AG04450 (cell line): ENCODE data around the gene ZNF365. TPM values are rescaled to one million over a fixed set of nuclear protein-coding genes. Genes with fewer than 3 reads are reported as not detected.
A peak's percentile ranks its signal among the peaks of the same experiment; 100 is the strongest.
"Not testable (repeated sequence)": the region's sequence is repeated elsewhere in the genome, so short reads cannot be mapped to it uniquely, and the experiment has no call there.

Experiments
- CTCF ChIA-PET: fragments of 300-600, 350-600 bp; formaldehyde crosslinking; extraction: SDS; loops from one replicate; lab custom pipeline; 2022; ENCODE audit warnings: antibody characterized with exemption, inconsistent platforms; lab: Charles Lee
- POLR2A ChIA-PET: fragments of 350-600 bp; formaldehyde crosslinking; extraction: SDS; loops from one replicate; lab custom pipeline; 2021; ENCODE audit warnings: antibody characterized with exemption, inconsistent platforms; lab: Yijun Ruan, JAX
- DNase-seq: peaks from one replicate; pipeline ENCODE4 v3.0.0-alpha.2; 2011; ENCODE audit warnings: low read depth, low spot score
- H3K27ac ChIP-seq: one replicate; pipeline ENCODE4 v1.5.1; 2012; ENCODE audit warnings: low read depth, low read length, control low read depth
- H3K27me3 ChIP-seq: one replicate; pipeline ENCODE4 v1.6.0; 2012; ENCODE audit warnings: low read length; ENCODE audit not compliant: control insufficient read depth, insufficient read depth
- H3K4me3 ChIP-seq: 2 replicates; pipeline ENCODE4 v1.5.1; 2011; ENCODE audit warnings: mild to moderate bottlenecking, low read depth, low read length, control low read depth
- H3K9me3 ChIP-seq: 2 replicates; pipeline ENCODE4 v1.5.1; 2012; ENCODE audit warnings: low read length; ENCODE audit not compliant: control insufficient read depth, insufficient read depth
- CTCF ChIP-seq: IDR thresholded peaks from 2 replicates; pipeline ENCODE4 v1.5.1; 2011; ENCODE audit warnings: low read depth, low read length, control low read depth, inconsistent platforms
- polyA plus RNA-seq: library from polyadenylated mRNA; depleted of rRNA; stranded (reverse); fragments of >200 nt; gene quantifications from 2 replicates; pipeline ENCODE4 v1.2.3, GENCODE V29; 2011

ZNF365 gene
- polyA plus RNA-seq, 1 experiment = 3.9 TPM

DNA sequence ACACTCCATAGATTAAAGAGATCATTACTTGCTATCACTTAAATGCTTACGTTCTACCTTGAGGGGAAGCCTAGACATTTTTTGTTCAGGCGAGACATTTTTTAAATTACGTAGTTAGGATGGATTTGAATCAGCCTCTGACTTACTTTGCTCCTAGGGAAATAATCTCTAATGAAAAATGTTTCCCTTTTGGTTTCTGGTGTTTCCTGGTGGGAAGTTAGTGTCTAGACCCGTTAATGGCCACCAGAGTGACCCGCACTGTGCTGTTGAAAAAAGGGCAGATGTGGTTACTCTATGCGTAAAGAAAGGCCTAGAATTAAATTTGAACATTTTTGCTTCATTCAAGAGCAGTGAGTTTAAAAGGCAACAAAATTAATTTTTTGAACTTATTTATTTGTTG lies 3.8 kb downstream of the ZNF365 start:
- CTCF ChIA-PET = no interaction called here
- Histone ChIP-seq H3K9me3 (no peaks in the 10 kb centered on the region), H3K27ac (no peak overlapping the region), H3K4me3 (no peak overlapping the region), H3K27me3 (no peaks in the 10 kb centered on the region)
- no peak for TF ChIP-seq CTCF
- no peak for DNase-seq
- POLR2A ChIA-PET = no interaction called here

DNA sequence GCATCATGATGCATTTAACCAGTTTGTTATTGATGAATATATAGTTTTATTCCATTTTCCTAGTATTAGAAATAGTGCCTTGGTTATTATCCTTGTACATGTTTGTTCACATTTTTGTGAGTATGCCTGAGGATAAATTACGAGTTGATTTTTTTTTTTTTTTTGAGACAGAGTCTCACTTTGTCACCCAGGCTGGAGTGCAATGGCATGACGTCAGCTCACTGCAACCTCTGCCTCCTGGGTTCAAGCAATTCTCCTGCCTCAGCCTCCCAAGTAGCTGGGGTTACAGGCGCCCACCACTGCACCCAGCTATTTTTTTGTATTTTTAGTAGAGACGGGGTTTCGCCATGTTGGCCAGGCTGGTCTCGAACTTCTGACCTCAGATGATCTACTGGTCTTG lies 4.7 kb downstream of the ZNF365 start:
- H3K9me3 ChIP-seq, CTCF ChIA-PET, POLR2A ChIA-PET, DNase-seq, H3K27ac ChIP-seq, H3K27me3 ChIP-seq, H3K4me3 ChIP-seq: not testable (repeated sequence)

DNA sequence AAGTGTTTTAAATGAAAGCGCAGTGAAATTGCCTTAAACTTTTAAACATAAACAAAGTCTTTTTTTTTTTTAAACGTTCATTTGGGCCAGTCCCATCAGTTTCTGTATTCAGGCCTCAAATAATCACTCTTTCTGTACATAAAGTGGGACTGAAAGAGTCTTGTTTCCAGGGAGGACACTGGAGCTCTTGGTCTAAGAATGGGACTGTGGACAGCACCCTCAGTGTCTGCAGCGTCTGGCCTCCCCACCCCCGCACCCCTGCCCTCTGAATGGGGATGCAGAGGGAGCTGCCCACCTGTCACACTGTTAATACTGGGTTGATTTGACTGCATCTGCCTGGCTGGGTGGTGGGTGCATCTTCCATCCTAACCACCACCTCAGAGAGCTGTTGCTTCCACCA lies 5.2 kb downstream of the ZNF365 start:
- no peak for TF ChIP-seq CTCF
- Histone ChIP-seq H3K9me3 (no peaks in the 10 kb centered on the region), H3K27me3 (no peaks in the 10 kb centered on the region), H3K4me3 (no peak overlapping the region), H3K27ac (no peak overlapping the region)
- ChIA-PET CTCF (interaction anchor here (0.7 to 0.9 kb wide), 2 partner anchors 58 to 439 kb away, joined by 3 to 4 read pairs; no protein-coding TSS in a partner anchor), POLR2A (no interaction called here)
- no peak for DNase-seq

DNA sequence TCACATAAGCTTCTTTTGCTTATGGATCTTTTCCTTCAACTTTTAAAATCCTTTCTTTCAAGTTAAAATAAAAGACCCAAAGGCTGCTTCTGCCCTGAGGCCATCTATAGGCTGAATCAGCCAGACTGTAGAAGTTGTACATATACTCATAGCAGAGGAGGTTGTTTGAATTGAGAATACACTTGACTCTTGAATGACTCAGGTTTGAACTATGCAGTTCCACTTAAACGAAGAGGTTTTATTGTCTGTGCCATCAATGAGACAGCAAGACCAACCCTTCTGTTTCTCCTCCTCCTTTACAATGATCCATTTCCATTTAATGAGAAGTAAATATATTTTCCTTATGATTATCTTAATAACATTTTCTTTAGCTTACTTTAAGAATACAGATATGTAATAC lies 5.8 kb downstream of the ZNF365 start:
- H3K27ac ChIP-seq = no peak overlapping the region
- no peak for TF ChIP-seq CTCF
- H3K9me3 ChIP-seq = no peaks in the 10 kb centered on the region
- no peaks in the 10 kb centered on the region for H3K27me3 ChIP-seq
- CTCF ChIA-PET = interaction anchor here (0.7 to 0.9 kb wide), 3 partner anchors 57 to 438 kb away, joined by 3 to 4 read pairs (median 3); no protein-coding TSS in a partner anchor
- peak; percentile 66 for DNase-seq
- no peak overlapping the region for H3K4me3 ChIP-seq
- POLR2A ChIA-PET = no interaction called here

DNA sequence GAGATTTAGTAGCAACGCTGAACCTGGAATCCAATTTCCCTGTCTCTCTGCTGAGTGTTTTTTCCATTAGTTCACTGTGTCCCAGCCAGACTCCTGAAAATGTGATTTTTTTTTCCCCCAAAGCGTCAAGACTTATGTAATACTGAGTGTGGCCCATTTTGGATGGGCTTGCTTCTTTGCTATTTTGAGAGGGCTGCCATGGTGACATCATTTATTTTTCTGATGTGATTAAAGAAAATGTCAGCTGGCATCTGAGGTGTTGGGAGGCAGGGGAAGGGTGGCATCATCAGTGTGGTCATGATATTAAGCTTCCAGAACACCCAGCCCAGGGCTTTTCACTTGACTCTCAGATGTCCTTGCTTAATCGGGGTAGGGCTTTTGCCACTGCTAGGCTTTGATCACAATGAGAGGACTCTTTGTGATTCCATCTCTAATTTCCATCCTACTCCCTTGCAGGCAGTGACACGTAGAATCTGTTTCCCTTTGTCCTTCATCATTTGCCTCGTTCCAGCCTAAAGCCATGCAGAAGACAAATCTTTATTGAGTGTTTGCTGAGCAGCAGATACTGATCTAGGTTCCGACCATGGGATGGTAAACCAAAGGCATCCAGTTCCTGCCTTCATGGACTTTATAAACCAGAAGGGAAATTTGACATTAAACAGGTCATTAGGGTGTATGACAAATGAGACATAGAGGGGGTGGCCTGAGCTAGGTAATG lies 7.4 kb downstream of the ZNF365 start:
- H3K27ac ChIP-seq = no peak overlapping the region
- H3K27me3 ChIP-seq = no peaks in the 10 kb centered on the region
- DNase-seq = no peak
- H3K9me3 ChIP-seq = no peaks in the 10 kb centered on the region
- no peak overlapping the region for H3K4me3 ChIP-seq
- POLR2A ChIA-PET = no interaction called here
- TF ChIP-seq CTCF = no peak
- CTCF ChIA-PET = no interaction called here
